ENCODE data around the gene PDE3A. TPM values are rescaled to one million over a fixed set of nuclear protein-coding genes. Genes with fewer than 3 reads are reported as not detected.
"Not testable (repeated sequence)": the region's sequence is repeated elsewhere in the genome, so short reads cannot be mapped to it uniquely, and the experiment has no call there.

PDE3A gene
- total RNA-seq, 2 experiments from 2014 or later, result not detected

GRCh38 chr12:20520532-20520931, 152.2 kb downstream of the PDE3A start:
- no peaks in the 10 kb centered on the region for H3K27me3 Mint-ChIP-seq
- no peak overlapping the region for H3K27ac Mint-ChIP-seq
- no peak for DNase-seq
- H3K4me1 Mint-ChIP-seq (ENCODE audit: low read depth), result no peaks in the 10 kb centered on the region
- no peaks in the 10 kb centered on the region for H3K9me3 Mint-ChIP-seq
- no peak overlapping the region for H3K4me3 Mint-ChIP-seq
- H3K36me3 Mint-ChIP-seq, result no peaks in the 10 kb centered on the region
- ChIA-PET CTCF (no interaction called here), POLR2A (no interaction called here)
- intact Hi-C loops (cut with micrococcal nuclease), result no loop called here

GRCh38 chr12:20523658-20524057, 155.3 kb downstream of the PDE3A start:
- Mint-ChIP-seq H3K27ac (no peak overlapping the region), H3K36me3 (no peaks in the 10 kb centered on the region), H3K27me3 (no peaks in the 10 kb centered on the region), H3K4me3 (no peak overlapping the region), H3K9me3 (no peaks in the 10 kb centered on the region), H3K4me1 (ENCODE audit: low read depth) (no peaks in the 10 kb centered on the region)
- DNase-seq, result no peak
- ChIA-PET POLR2A (no interaction called here), CTCF (no interaction called here)
- intact Hi-C loops (cut with micrococcal nuclease), result no loop called here

GRCh38 chr12:20524113-20524512, 155.8 kb downstream of the PDE3A start:
- H3K9me3 Mint-ChIP-seq, result no peaks in the 10 kb centered on the region
- H3K27me3 Mint-ChIP-seq, result no peaks in the 10 kb centered on the region
- POLR2A ChIA-PET, result no interaction called here
- intact Hi-C loops (cut with micrococcal nuclease), result no loop called here
- no peak overlapping the region for H3K4me3 Mint-ChIP-seq
- no peak for DNase-seq
- H3K27ac Mint-ChIP-seq, result no peak overlapping the region
- CTCF ChIA-PET, result no interaction called here
- no peaks in the 10 kb centered on the region for H3K36me3 Mint-ChIP-seq
- H3K4me1 Mint-ChIP-seq (ENCODE audit: low read depth), result no peaks in the 10 kb centered on the region

GRCh38 chr12:20525064-20525610, 156.8 kb downstream of the PDE3A start:
- intact Hi-C loops (cut with micrococcal nuclease), result no loop called here
- DNase-seq, result no peak
- Mint-ChIP-seq H3K36me3 (no peaks in the 10 kb centered on the region), H3K27ac (no peak overlapping the region), H3K9me3 (no peaks in the 10 kb centered on the region), H3K4me1 (ENCODE audit: low read depth) (no peaks in the 10 kb centered on the region), H3K4me3 (no peak overlapping the region), H3K27me3 (no peaks in the 10 kb centered on the region)
- ChIA-PET CTCF (no interaction called here), POLR2A (no interaction called here)

- Mint-ChIP-seq H3K4me1 (ENCODE audit: low read depth) (no peaks in the 10 kb centered on the region), H3K9me3 (no peaks in the 10 kb centered on the region), H3K36me3 (no peaks in the 10 kb centered on the region), H3K4me3 (no peak overlapping the region), H3K27ac (no peak overlapping the region), H3K27me3 (no peaks in the 10 kb centered on the region)
- ChIA-PET POLR2A (no interaction called here), CTCF (no interaction called here)
- no peak for DNase-seq
- intact Hi-C loops (cut with micrococcal nuclease), result no loop called here
Measured at GRCh38 chr12:20527417-20528163, 159.3 kb downstream of the PDE3A start.

- no peak overlapping the region for H3K4me3 Mint-ChIP-seq
- no peaks in the 10 kb centered on the region for H3K27me3 Mint-ChIP-seq
- ChIA-PET POLR2A (no interaction called here), CTCF (no interaction called here)
- no peaks in the 10 kb centered on the region for H3K36me3 Mint-ChIP-seq
- intact Hi-C loops (cut with micrococcal nuclease), result no loop called here
- no peaks in the 10 kb centered on the region for H3K4me1 Mint-ChIP-seq (ENCODE audit: low read depth)
- no peak for DNase-seq
- no peaks in the 10 kb centered on the region for H3K9me3 Mint-ChIP-seq
- H3K27ac Mint-ChIP-seq, result no peak overlapping the region
Measured at GRCh38 chr12:20528208-20528607, 159.9 kb downstream of the PDE3A start.

GRCh38 chr12:20546267-20546666, 177.9 kb downstream of the PDE3A start:
- ChIA-PET POLR2A (no interaction called here), CTCF (no interaction called here)
- no peaks in the 10 kb centered on the region for H3K36me3 Mint-ChIP-seq
- H3K9me3 Mint-ChIP-seq, result no peaks in the 10 kb centered on the region
- intact Hi-C loops (cut with micrococcal nuclease), result no loop called here
- H3K27ac Mint-ChIP-seq, result no peak overlapping the region
- no peak for DNase-seq
- H3K4me3 Mint-ChIP-seq, result no peak overlapping the region
- no peaks in the 10 kb centered on the region for H3K27me3 Mint-ChIP-seq
- H3K4me1 Mint-ChIP-seq (ENCODE audit: low read depth), result no peaks in the 10 kb centered on the region

- CTCF ChIA-PET, result no interaction called here
- Mint-ChIP-seq H3K4me1 (ENCODE audit: low read depth) (no peaks in the 10 kb centered on the region), H3K27me3 (no peaks in the 10 kb centered on the region), H3K36me3 (no peaks in the 10 kb centered on the region), H3K27ac (no peak overlapping the region), H3K4me3 (no peak overlapping the region), H3K9me3 (no peaks in the 10 kb centered on the region)
- DNase-seq, result no peak
- intact Hi-C loops (cut with micrococcal nuclease), result no loop called here
- POLR2A ChIA-PET, result no interaction called here
Measured at GRCh38 chr12:20547816-20548575, 179.7 kb downstream of the PDE3A start.

- POLR2A ChIA-PET, result no interaction called here
- H3K36me3 Mint-ChIP-seq, result no peaks in the 10 kb centered on the region
- CTCF ChIA-PET, result no interaction called here
- DNase-seq, result no peak
- no peak overlapping the region for H3K4me3 Mint-ChIP-seq
- H3K4me1 Mint-ChIP-seq (ENCODE audit: low read depth), result no peaks in the 10 kb centered on the region
- intact Hi-C loops (cut with micrococcal nuclease), result no loop called here
- H3K27me3 Mint-ChIP-seq, result no peaks in the 10 kb centered on the region
- no peaks in the 10 kb centered on the region for H3K9me3 Mint-ChIP-seq
- no peak overlapping the region for H3K27ac Mint-ChIP-seq
Measured at GRCh38 chr12:20548611-20549010, 180.3 kb downstream of the PDE3A start.

- Mint-ChIP-seq H3K4me1 (ENCODE audit: low read depth) (no peaks in the 10 kb centered on the region), H3K9me3 (no peaks in the 10 kb centered on the region), H3K4me3 (no peak overlapping the region), H3K36me3 (no peaks in the 10 kb centered on the region), H3K27me3 (no peaks in the 10 kb centered on the region), H3K27ac (no peak overlapping the region)
- POLR2A ChIA-PET, result no interaction called here
- CTCF ChIA-PET, result no interaction called here
- intact Hi-C loops (cut with micrococcal nuclease), result no loop called here
- no peak for DNase-seq
Measured at GRCh38 chr12:20549108-20549719, 180.9 kb downstream of the PDE3A start.

- H3K9me3 Mint-ChIP-seq; H3K4me1 Mint-ChIP-seq (ENCODE audit: low read depth); H3K36me3 Mint-ChIP-seq; H3K27me3 Mint-ChIP-seq; CTCF ChIA-PET; POLR2A ChIA-PET; H3K4me3 Mint-ChIP-seq; H3K27ac Mint-ChIP-seq; DNase-seq; intact Hi-C loops (cut with micrococcal nuclease): not testable (repeated sequence)
Measured at GRCh38 chr12:20551742-20552442, 183.6 kb downstream of the PDE3A start.

- H3K4me1 Mint-ChIP-seq (ENCODE audit: low read depth); POLR2A ChIA-PET; H3K9me3 Mint-ChIP-seq; DNase-seq; CTCF ChIA-PET; H3K4me3 Mint-ChIP-seq; intact Hi-C loops (cut with micrococcal nuclease); H3K36me3 Mint-ChIP-seq; H3K27ac Mint-ChIP-seq; H3K27me3 Mint-ChIP-seq: not testable (repeated sequence)
Measured at GRCh38 chr12:20552586-20552985, 184.2 kb downstream of the PDE3A start.
